HG03575 (cell line): Measurements from ENCODE around the gene ROR2.
"Not testable (repeated sequence)": the region's sequence is repeated elsewhere in the genome, so short reads cannot be mapped to it uniquely, and the experiment has no call there.

Experiments
- ATAC-seq: cut with Tn5 transposase; IDR thresholded peaks from one replicate; pipeline ENCODE4 v1.9.1; 2021; ENCODE audit not compliant: unreplicated experiment, insufficient number of reproducible peaks, low FRiP score; ENCODE audit errors: extremely low read depth

Gene ROR2

GRCh38 chr9:91655658-91656057 lies 294.4 kb downstream of the ROR2 start:
- ATAC-seq = no peak

GRCh38 chr9:91655215-91655614 lies 294.8 kb downstream of the ROR2 start:
- ATAC-seq = no peak

DNA sequence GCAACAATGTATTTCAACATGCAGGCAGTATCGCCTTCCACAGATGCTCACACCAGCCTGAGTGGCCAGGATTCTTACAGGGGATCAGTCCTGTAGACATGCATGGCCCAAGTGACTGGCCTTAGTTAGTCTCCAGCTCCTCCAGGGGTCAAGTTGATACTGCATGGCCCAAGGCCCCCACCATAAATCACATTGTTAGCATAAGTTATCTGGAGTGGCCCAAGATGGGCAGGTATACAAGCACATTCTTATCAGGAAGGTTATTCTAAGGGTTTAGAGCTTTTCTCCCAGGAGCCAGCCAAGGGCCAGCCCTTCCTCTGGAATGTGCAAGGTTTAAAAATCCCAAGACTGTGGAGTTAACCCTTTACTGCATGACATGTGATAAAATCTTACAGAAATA lies 295.5 kb downstream of the ROR2 start:
- ATAC-seq = no peak

GRCh38 chr9:91647371-91647770 lies 302.7 kb downstream of the ROR2 start:
- no peak for ATAC-seq

DNA sequence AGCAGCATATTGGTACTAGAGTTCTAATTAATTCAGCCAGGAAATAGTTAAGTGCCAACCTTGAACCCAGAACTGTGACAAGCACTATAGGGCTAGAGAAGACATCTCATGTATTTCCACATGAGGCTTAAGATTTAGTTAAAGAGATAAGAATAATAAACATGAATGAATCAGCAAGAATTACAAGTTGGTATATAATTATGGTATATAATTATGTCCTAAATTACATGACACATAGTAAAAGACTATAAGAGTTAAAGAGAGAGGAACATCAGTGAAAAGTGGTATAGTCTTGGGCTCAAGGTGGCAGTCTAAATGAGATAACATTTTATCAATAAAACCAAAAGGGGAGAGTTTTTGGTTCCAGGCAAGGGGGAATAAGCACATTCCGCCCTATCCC lies 303.3 kb downstream of the ROR2 start:
- no peak for ATAC-seq

DNA sequence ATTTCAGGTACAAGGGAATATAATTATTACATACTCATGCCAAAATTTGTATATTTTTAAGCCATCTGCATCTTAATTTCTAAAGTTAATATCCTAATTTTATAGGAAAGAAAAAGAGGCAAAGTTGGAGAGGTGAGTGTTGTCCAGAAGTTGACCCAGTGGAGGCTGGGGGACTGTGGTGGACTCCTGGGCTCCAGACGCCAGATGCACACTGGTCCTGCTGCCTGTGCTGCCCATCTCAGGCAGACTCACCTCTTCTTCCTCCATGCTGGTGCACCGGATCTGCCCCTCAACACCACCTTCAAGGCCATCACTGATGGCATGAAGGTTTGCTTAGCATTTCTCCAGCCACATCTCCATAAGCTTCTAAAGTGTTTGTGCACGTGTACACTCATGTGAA lies 305.6 kb downstream of the ROR2 start:
- ATAC-seq = no peak

DNA sequence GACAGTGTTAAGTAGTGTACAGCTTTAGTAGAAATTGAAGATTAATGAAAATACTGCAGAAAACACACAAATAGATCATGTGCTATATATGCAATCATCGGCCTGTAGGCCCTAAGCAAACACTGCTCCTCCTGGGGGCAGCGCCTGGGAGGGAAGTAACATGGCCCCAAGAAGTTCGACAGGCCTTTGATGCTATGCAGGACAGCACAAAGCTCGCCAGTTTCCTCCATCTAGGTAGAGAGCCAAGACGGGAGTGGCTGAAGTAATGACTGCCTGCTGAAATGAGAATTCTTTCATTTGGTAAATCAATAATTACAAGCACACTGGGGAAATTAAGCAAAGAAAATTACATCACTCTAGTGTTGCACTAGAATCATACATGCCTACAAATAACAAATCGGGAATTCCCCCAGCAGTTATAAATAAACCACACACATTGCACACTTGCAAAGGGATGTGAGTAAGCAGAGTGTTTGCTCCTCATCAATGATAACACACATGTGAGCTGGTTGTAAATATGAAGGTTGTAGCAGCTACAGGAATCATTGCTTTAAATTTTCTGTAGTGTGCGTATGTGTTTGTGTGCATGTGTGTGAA lies 306.4 kb downstream of the ROR2 start:
- ATAC-seq = no peak

GRCh38 chr9:91642771-91643170 lies 307.3 kb downstream of the ROR2 start:
- ATAC-seq = no peak

GRCh38 chr9:91640428-91640827 lies 309.6 kb downstream of the ROR2 start:
- no peak for ATAC-seq

DNA sequence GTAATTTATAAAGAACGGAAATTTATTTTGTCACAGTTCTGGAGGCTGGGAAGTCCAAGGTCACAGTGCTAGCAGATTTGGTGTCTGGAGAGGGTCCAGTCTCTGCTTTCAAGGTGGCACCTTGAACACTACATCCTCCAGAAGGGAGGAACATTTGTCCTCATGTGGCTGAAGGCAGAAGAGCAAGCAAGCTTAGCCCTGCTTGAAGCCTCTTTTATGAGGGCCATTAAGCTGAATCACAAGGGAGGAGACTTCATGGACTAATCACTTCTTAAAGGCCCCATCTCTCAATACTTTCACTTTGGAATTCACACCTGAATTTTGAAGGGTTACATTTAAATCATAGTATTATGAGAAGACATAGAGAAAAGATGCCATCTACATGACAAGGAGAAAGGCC lies 311.0 kb downstream of the ROR2 start:
- ATAC-seq = no peak

- not testable (repeated sequence) for ATAC-seq
Observed at GRCh38 chr9:91634832-91635231, 315.2 kb downstream of the ROR2 start.

DNA sequence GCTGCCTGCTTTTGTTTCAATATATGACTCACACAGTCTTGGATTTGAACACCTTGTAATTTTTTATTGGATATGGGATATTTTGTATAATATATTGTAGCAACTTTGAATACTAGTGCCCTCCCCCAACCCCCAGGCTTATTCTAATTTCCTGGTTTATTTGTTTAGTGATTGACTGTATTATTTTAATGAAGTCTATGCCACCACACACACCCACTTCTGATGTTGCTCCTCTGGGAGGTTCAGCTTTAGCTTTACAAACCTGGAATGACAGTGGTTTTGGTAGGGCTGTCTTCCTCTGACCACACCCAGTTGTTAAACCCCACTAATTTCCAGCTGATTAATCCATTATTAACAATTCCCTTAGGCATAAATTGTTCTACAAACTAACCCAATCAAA lies 320.3 kb downstream of the ROR2 start:
- no peak for ATAC-seq

DNA sequence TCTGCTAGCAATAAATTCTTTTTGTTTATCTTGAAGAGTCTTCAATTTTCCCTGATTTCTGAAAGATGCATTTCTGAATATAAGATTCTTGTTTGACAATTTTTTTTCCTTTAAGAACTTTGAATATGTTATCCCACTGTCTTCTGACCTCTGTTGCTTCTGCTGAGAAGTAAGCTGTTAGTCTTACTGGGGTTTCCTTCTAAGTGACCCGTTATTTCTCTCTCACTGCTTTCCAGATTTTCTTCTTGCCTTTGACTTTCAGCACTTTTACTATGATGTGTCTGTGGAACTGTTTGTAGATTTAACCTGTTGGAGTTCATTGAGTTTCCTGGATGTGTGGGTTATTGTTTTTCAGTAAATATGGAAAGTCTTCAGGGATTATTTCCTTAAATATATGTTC lies 321.1 kb downstream of the ROR2 start:
- no peak for ATAC-seq

- no peak for ATAC-seq
Observed at GRCh38 chr9:91625331-91625730, 324.7 kb downstream of the ROR2 start.

DNA sequence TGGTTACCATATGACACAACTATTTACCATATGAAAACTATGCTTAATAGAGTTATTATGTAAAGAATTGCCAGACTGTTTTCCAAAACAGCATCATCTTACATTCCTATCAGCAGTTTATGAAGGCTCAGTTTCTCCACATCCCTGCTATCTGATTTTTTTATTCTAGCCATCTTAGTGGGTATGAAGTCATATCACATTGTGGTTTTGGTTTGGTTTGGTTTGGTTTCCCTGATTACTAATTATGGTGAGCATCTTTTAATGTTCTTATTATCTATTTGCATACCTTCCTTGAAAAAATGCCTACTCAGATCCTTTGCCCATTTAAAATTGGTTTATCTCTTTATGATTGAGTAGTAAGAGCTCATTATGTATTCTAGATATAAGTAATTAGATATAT lies 327.0 kb downstream of the ROR2 start:
- no peak for ATAC-seq

DNA sequence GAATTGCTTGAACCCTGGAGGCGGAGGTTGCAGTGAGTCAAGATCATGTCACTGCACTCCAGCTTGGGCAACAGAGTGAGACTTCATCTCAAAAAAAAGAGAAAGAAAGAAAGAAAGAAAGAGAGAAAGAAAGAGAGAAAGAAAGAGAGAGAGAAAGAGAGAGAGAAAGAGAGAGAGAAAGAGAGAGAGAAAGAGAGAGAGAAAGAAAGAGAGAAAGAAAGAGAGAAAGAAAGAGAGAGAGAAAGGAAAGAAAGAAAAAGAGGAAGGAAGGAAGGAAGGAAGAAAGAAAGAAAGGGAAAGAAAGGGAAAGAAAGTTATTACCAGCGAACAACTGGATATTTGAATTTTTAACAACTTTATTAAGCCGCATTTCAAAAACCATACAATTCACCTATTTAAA lies 327.9 kb downstream of the ROR2 start:
- ATAC-seq = not testable (repeated sequence)

GRCh38 chr9:91614044-91614443 lies 336.0 kb downstream of the ROR2 start:
- not testable (repeated sequence) for ATAC-seq

GRCh38 chr9:91611582-91611981 lies 338.4 kb downstream of the ROR2 start:
- ATAC-seq = no peak

GRCh38 chr9:91606255-91606995 lies 343.6 kb downstream of the ROR2 start:
- no peak for ATAC-seq

- ATAC-seq = no peak
Observed at GRCh38 chr9:91604451-91605179, 345.4 kb downstream of the ROR2 start.
